ENCODE results near the gene MYL10. TPM values are rescaled to one million over a fixed set of nuclear protein-coding genes. Genes with fewer than 3 reads are reported as not detected.

The MYL10 gene
- total and polyA plus RNA-seq, 2 of the 8 experiments (the other 6 are each of a cell fraction or from before 2014, with no cell fraction given): 0.18 TPM; not detected in 1

DNA sequence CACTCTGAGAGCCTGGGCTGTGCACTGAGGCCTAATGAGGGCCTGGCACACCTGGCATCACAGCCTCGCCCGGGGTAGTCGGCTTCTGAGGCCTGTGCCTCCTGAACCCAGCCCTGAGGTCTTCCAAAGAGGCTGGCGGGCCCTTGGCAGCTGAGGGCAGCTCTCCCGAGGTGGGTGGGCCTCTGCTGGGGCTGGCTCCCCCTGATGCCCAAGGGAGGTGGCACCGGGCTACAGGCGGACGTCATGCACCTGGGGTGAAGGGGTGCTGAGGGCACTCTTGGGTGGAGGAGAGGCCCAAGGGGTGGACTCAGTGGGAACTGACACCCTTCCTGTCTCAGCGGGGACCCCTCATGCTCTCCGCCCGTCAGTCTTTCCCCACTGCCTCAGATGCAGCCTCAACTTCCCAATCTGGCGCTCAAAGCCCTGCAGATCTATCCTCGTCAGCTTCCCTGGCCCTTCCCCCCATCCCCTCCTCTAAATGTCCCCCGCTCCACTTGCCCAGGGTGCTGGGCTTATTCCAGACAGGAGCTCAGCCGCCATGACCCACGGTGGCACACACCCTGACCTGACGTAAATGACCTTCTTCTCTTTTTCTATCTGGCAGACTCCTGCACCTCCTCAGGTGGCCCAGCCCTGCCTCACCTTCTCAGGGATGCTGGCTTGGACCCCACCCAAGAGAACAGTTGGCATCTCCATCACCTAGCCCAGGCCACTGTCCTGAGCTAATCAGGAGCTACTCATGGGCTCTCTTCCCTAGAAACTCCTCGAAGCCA, 38.2 kb downstream of the MYL10 start (continued):
- TF ChIP-seq, protein P1, sequence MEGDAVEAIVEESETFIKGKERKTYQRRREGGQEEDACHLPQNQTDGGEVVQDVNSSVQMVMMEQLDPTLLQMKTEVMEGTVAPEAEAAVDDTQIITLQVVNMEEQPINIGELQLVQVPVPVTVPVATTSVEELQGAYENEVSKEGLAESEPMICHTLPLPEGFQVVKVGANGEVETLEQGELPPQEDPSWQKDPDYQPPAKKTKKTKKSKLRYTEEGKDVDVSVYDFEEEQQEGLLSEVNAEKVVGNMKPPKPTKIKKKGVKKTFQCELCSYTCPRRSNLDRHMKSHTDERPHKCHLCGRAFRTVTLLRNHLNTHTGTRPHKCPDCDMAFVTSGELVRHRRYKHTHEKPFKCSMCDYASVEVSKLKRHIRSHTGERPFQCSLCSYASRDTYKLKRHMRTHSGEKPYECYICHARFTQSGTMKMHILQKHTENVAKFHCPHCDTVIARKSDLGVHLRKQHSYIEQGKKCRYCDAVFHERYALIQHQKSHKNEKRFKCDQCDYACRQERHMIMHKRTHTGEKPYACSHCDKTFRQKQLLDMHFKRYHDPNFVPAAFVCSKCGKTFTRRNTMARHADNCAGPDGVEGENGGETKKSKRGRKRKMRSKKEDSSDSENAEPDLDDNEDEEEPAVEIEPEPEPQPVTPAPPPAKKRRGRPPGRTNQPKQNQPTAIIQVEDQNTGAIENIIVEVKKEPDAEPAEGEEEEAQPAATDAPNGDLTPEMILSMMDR (IDR thresholded peaks at IDR 0.05; ENCODE audit: control extremely low read depth in 1 of 3, insufficient read depth in 1 of 3, low read depth in 1 of 3, low read length in 3 of 3): no peak
- TF ChIP-seq NANOG (IDR thresholded peaks at IDR 0.05; ENCODE audit: insufficient read depth, low read depth, low read length, poor library complexity, severe bottlenecking) (no peak), TEAD4 (IDR thresholded peaks at IDR 0.05; ENCODE audit: low read depth, low read length) (no peak), SAP30 (IDR thresholded peaks at IDR 0.05; ENCODE audit: insufficient read depth, insufficient replicate concordance, low read length) (no peak), POU5F1 (IDR thresholded peaks at IDR 0.05; ENCODE audit: low read depth, low read length) (no peak), POLR2A (IDR thresholded peaks at IDR 0.05; ENCODE audit: control extremely low read depth in 1 of 2, low read depth in 2 of 2, low read length in 2 of 2) (no peak)
- TF ChIP-seq, protein P2, sequence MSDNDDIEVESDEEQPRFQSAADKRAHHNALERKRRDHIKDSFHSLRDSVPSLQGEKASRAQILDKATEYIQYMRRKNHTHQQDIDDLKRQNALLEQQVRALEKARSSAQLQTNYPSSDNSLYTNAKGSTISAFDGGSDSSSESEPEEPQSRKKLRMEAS (IDR thresholded peaks at IDR 0.05): no peak
